CD4-positive, alpha-beta T cell treated with Interleukin-15 for 1 hour (primary cell): ENCODE measurements around the gene RIPOR2.
"Not testable (repeated sequence)": the region's sequence is repeated elsewhere in the genome, so short reads cannot be mapped to it uniquely, and the experiment has no call there.

ENCODE experiments used
- DNase-seq: peaks from one replicate; pipeline ENCODE4 v3.0.0-alpha.2; 2020

The RIPOR2 gene

GRCh38 chr6:24757611-24758010 is 178.1 kb downstream of the RIPOR2 start:
- no peak for DNase-seq

GRCh38 chr6:24755279-24755678 is 180.5 kb downstream of the RIPOR2 start:
- DNase-seq: no peak

- DNase-seq: not testable (repeated sequence)
These were observed 181.4 kb downstream of the RIPOR2 start for GRCh38 chr6:24754378-24754777.
